Activated B cell treated with CpG ODN at 0.5 μM for 24 hours (primary cell): ENCODE results near the gene HS3ST1. TPM values are rescaled to one million over a fixed set of nuclear protein-coding genes. Genes with fewer than 3 reads are reported as not detected.

Source experiments
- ATAC-seq: fragments of 200-7000 bp; cut with Tn5 transposase; one replicate; pipeline ENCODE4 v1.10.0; 2021; ENCODE audit warnings: low read depth, mild to moderate bottlenecking, moderate library complexity
- CTCF ChIA-PET: fragments of 350-600 bp; sonication (Branson Sonifier 250); formaldehyde crosslinking; loops from one replicate; lab custom pipeline; 2021; ENCODE audit warnings: antibody characterized with exemption; lab: Charles Lee
- POLR2A ChIA-PET: fragments of 350-600 bp; sonication (Branson Sonifier 250); formaldehyde crosslinking; loops from one replicate; lab custom pipeline; 2021; ENCODE audit warnings: antibody characterized with exemption; lab: Charles Lee
- DNase-seq: peaks from one replicate; pipeline ENCODE4 v3.0.0; 2022
- H3K27ac Mint-ChIP-seq: one replicate; pipeline ENCODE4 v1.8.0; 2020; ENCODE audit warnings: mixed read lengths
- H3K27me3 Mint-ChIP-seq: one replicate; pipeline ENCODE4 v1.8.0; 2021; ENCODE audit warnings: mixed read lengths
- H3K36me3 Mint-ChIP-seq: one replicate; pipeline ENCODE4 v1.8.0; 2021; ENCODE audit warnings: low read depth, mixed read lengths
- H3K4me1 Mint-ChIP-seq: one replicate; pipeline ENCODE4 v1.8.0; 2021; ENCODE audit warnings: mixed read lengths
- H3K4me3 Mint-ChIP-seq: one replicate; pipeline ENCODE4 v1.8.0; 2020; ENCODE audit warnings: mild to moderate bottlenecking, mixed read lengths
- H3K9me3 Mint-ChIP-seq: one replicate; pipeline ENCODE4 v1.8.0; 2020; ENCODE audit warnings: mixed read lengths
- intact Hi-C: fragments of 100-400 bp; cut with micrococcal nuclease; formaldehyde crosslinking; loops from one replicate; pipeline ENCODE4 v1.15.1; 2024
- total RNA-seq: library from RNA; stranded (reverse); gene quantifications from 2 replicates; pipeline ENCODE4 v1.2.3, GENCODE V29; 2022
- TF ChIP-seq, protein P1 (sequence below): fragments of 200-600 bp; IDR thresholded peaks from one replicate; pipeline ENCODE4 v1.8.0; 2022; ENCODE audit warnings: antibody characterized with exemption, mild to moderate bottlenecking

Gene HS3ST1
- total RNA-seq, 1 donor from 2014 or later, result 2.1 TPM

DNA sequence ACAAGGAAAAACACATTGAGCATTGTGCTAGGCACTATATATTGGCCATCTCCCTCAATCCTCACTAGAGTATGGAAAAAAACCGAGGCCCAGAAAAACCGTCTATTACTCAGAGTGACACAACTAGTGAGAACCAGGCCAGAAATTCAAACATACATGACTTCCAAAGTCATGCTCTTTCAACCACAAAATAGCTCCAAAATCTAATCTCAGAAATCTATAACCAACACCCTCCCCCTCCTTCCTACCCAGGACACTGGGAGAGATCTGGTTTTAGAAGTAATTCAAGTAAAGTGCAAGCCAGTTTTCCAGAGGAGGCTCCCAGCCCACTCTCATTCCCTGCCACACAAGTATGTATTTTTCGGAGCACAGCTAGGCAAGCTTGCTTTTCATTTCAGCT is 7.6 kb downstream of the HS3ST1 start:
- no peaks in the 10 kb centered on the region for H3K9me3 Mint-ChIP-seq
- H3K36me3 Mint-ChIP-seq, result peaks cover 32% of the 10 kb centered on the region
- no peak for ATAC-seq
- H3K27me3 Mint-ChIP-seq, result no peaks in the 10 kb centered on the region
- no peak overlapping the region for H3K27ac Mint-ChIP-seq
- no peak overlapping the region for H3K4me3 Mint-ChIP-seq
- POLR2A ChIA-PET, result no interaction called here
- intact Hi-C loops, result loop anchor here (10.0 kb wide), 1 partner anchor 1396 kb away; the partner anchor contains the start of gene SLC2A9
- TF ChIP-seq, protein P1, sequence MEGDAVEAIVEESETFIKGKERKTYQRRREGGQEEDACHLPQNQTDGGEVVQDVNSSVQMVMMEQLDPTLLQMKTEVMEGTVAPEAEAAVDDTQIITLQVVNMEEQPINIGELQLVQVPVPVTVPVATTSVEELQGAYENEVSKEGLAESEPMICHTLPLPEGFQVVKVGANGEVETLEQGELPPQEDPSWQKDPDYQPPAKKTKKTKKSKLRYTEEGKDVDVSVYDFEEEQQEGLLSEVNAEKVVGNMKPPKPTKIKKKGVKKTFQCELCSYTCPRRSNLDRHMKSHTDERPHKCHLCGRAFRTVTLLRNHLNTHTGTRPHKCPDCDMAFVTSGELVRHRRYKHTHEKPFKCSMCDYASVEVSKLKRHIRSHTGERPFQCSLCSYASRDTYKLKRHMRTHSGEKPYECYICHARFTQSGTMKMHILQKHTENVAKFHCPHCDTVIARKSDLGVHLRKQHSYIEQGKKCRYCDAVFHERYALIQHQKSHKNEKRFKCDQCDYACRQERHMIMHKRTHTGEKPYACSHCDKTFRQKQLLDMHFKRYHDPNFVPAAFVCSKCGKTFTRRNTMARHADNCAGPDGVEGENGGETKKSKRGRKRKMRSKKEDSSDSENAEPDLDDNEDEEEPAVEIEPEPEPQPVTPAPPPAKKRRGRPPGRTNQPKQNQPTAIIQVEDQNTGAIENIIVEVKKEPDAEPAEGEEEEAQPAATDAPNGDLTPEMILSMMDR, result no peak
- CTCF ChIA-PET, result interaction anchor here (0.9 kb wide), 1 partner anchor 866 kb away, joined by 3 read pairs; no protein-coding TSS in a partner anchor
- no peak for DNase-seq
- H3K4me1 Mint-ChIP-seq, result peaks cover 77% of the 10 kb centered on the region

DNA sequence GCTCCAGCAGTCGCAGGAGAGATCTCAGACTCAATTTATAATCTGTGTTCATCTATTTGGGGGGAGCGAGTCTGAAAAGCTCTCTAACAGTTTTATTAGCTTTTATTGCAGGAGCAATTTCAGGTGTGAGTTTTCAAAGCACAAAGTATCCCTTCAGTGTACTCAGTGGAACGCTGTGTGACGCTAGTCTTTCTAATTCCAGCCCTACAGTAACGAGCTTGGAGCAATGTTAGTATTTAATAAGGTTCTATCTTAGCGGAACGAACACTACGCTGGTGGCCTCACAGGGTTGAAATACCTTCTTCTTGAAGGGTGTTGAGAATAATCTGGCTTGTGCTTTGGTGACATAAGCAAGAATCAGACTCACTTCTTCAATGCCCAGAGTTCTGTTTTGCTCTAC is 8.4 kb downstream of the HS3ST1 start:
- TF ChIP-seq, protein P1, result no peak
- ATAC-seq (no peak), DNase-seq (no peak)
- intact Hi-C loops, result loop anchor here (10.0 kb wide), 1 partner anchor 1396 kb away; the partner anchor contains the start of gene SLC2A9
- peaks cover 77% of the 10 kb centered on the region for H3K4me1 Mint-ChIP-seq
- POLR2A ChIA-PET, result interaction anchor here (0.6 kb wide), 1 partner anchor 662 kb away, joined by 3 read pairs; no protein-coding TSS in a partner anchor
- H3K9me3 Mint-ChIP-seq, result no peaks in the 10 kb centered on the region
- no peak overlapping the region for H3K4me3 Mint-ChIP-seq
- no peaks in the 10 kb centered on the region for H3K27me3 Mint-ChIP-seq
- CTCF ChIA-PET, result interaction anchor here (0.8 to 1.2 kb wide), 3 partner anchors 9 to 865 kb away, joined by 3 to 5 read pairs (median 3); no protein-coding TSS in a partner anchor
- peaks cover 32% of the 10 kb centered on the region for H3K36me3 Mint-ChIP-seq
- H3K27ac Mint-ChIP-seq, result no peak overlapping the region

DNA sequence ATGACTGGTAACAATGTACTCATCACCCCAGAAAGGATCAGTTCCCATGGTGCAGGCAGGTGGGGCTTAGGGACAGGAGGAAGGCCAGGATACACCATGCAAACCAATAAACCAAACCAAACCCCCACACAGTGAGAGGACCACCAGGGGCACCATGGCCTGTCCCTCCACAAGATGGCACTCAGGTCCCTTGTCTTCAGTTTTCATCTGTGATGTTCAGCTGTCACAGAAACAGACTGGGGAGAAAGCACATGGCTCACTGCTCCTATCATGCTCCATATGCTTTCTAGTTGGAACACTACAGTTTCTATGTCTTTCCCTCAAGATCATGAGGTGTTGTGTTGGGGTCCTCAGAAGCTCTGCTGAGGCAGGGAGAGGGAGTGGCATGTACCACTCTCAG is 10.1 kb downstream of the HS3ST1 start:
- H3K4me3 Mint-ChIP-seq, result no peak overlapping the region
- ATAC-seq, result no peak
- no peak overlapping the region for H3K27ac Mint-ChIP-seq
- no peaks in the 10 kb centered on the region for H3K9me3 Mint-ChIP-seq
- H3K36me3 Mint-ChIP-seq, result peaks cover 40% of the 10 kb centered on the region
- TF ChIP-seq, protein P1, result no peak
- POLR2A ChIA-PET, result no interaction called here
- intact Hi-C loops, result no loop called here
- no peaks in the 10 kb centered on the region for H3K27me3 Mint-ChIP-seq
- CTCF ChIA-PET, result no interaction called here
- H3K4me1 Mint-ChIP-seq, result peaks cover 69% of the 10 kb centered on the region
- DNase-seq, result no peak

DNA sequence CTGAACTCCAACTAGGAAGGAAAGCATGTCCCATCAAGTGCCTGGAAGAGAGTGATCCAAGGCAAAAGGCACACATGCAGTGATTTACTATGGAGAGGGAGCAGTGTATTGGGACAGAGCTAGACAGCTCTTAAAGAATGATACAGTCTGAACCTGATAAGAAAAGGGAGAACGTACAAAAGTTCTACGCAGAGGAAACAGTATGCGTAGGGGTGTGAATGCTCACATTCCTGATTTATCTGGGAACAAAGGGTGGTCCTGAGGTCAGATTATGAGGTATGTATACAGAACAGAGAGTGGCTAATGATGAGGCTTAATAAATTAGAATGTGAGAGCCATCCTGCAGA is 12.0 kb downstream of the HS3ST1 start:
- H3K4me1 Mint-ChIP-seq, result peaks cover 61% of the 10 kb centered on the region
- H3K4me3 Mint-ChIP-seq, result no peak overlapping the region
- peak overlapping the region; percentile 38 for H3K27ac Mint-ChIP-seq
- H3K27me3 Mint-ChIP-seq, result no peaks in the 10 kb centered on the region
- CTCF ChIA-PET, result interaction anchor here (1.1 to 2.7 kb wide), 2 partner anchors 7 to 9 kb away, joined by 3 to 14 read pairs; no protein-coding TSS in a partner anchor
- TF ChIP-seq, protein P1, result no peak
- intact Hi-C loops, result no loop called here
- no peak for ATAC-seq
- POLR2A ChIA-PET, result no interaction called here
- H3K36me3 Mint-ChIP-seq, result peaks cover 44% of the 10 kb centered on the region
- no peak for DNase-seq
- H3K9me3 Mint-ChIP-seq, result no peaks in the 10 kb centered on the region

DNA sequence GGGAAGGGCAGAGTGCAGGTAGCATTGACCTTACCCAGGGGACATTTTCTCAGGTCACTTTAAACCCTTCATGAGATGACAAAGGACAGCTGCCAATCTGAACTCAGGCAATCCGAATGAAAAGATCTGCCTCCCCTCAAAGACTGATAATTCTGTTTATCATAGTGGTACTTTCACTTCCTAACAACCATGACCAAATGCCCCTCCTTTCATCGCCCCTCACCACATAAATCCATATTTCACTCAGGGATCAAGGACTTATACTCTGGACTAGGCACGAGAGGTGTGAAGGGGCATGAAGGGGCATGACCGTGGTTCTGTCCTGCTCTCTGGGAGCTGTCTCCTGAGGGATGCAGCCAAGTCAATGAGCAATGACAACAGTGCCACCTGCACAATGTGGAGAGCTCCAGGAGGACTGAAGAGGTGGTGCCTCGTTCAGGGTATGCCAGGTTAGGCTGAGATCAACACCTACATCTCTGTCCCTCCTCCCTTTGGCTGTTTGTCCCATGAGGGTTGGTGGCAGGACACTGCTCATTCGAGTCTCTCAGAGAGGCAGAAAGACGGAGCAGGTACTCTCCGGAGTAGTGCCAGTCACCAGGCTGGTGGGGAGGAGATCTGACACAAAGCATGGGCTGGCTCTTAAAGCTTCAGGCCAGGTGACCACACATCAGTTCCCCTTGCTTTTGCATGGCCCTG is 12.5 kb downstream of the HS3ST1 start:
- H3K4me1 Mint-ChIP-seq, result peaks cover 58% of the 10 kb centered on the region
- H3K27me3 Mint-ChIP-seq, result no peaks in the 10 kb centered on the region
- no peak for DNase-seq
- POLR2A ChIA-PET, result no interaction called here
- no peak for ATAC-seq
- peaks cover 44% of the 10 kb centered on the region for H3K36me3 Mint-ChIP-seq
- TF ChIP-seq, protein P1, result no peak
- CTCF ChIA-PET, result interaction anchor here (1.1 to 2.7 kb wide), 3 partner anchors 8 to 1217 kb away, joined by 3 to 14 read pairs (median 3); no protein-coding TSS in a partner anchor
- peak overlapping the region; percentile 65 for H3K27ac Mint-ChIP-seq
- no peaks in the 10 kb centered on the region for H3K9me3 Mint-ChIP-seq
- intact Hi-C loops, result no loop called here
- H3K4me3 Mint-ChIP-seq, result peak overlapping the region; percentile 29
